Measurements from ENCODE around the gene ATXN3. TPM values are rescaled to one million over a fixed set of nuclear protein-coding genes. Genes with fewer than 3 reads are reported as not detected.
A peak's percentile ranks its signal among the peaks of the same experiment; 100 is the strongest.
"Not testable (repeated sequence)": the region's sequence is repeated elsewhere in the genome, so short reads cannot be mapped to it uniquely, and the experiment has no call there.

The ATXN3 gene
- total RNA-seq, 1 donor = 24.6 TPM

DNA sequence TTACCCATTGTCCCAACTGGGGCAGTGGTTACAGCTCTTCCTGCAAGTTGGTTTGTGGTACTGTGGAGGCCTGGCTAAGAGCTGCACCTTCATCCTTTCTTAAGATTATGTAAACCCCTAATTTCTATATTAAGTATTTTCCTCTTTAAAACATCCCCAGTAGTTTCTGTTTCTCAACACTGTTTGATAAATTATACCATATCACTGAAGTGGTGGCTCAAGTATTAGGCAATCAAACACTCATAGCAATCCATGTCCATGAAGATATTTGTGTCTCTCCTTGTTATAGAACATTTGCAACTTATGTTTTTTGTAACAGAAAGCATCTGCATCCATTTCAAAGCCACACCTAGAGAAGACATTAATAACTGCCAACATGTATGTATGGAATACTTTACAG lies 31.8 kb downstream of the ATXN3 start:
- no peaks in the 10 kb centered on the region for H3K79me2 ChIP-seq (ENCODE audit: insufficient read depth, low read length)
- H3K4me2 ChIP-seq (ENCODE audit: insufficient read depth, low read length) = no peak overlapping the region
- no peaks in the 10 kb centered on the region for H3K4me1 ChIP-seq (ENCODE audit: insufficient read depth, low read length)
- H4K20me1 ChIP-seq (ENCODE audit: insufficient read depth, low read length) = no peaks in the 10 kb centered on the region
- H3K4me3 ChIP-seq (ENCODE audit: insufficient read depth, low read length) = no peak overlapping the region
- H2AFZ ChIP-seq (ENCODE audit: low read length) = no peak overlapping the region
- no peak overlapping the region for H3K27ac ChIP-seq (ENCODE audit: low read depth, low read length)
- H3K36me3 ChIP-seq (ENCODE audit: insufficient read depth, low read length) = peaks cover 23% of the 10 kb centered on the region
- DNase-seq (ENCODE audit: insufficient read length, low spot score, missing footprints) = no peak
- no peaks in the 10 kb centered on the region for H3K27me3 ChIP-seq (ENCODE audit: insufficient read depth, low read length)
- TF ChIP-seq, protein P1, sequence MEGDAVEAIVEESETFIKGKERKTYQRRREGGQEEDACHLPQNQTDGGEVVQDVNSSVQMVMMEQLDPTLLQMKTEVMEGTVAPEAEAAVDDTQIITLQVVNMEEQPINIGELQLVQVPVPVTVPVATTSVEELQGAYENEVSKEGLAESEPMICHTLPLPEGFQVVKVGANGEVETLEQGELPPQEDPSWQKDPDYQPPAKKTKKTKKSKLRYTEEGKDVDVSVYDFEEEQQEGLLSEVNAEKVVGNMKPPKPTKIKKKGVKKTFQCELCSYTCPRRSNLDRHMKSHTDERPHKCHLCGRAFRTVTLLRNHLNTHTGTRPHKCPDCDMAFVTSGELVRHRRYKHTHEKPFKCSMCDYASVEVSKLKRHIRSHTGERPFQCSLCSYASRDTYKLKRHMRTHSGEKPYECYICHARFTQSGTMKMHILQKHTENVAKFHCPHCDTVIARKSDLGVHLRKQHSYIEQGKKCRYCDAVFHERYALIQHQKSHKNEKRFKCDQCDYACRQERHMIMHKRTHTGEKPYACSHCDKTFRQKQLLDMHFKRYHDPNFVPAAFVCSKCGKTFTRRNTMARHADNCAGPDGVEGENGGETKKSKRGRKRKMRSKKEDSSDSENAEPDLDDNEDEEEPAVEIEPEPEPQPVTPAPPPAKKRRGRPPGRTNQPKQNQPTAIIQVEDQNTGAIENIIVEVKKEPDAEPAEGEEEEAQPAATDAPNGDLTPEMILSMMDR (IDR thresholded peaks at IDR 0.05; ENCODE audit: extremely low read depth, low read depth, low read length) = no peak
- no peaks in the 10 kb centered on the region for H3K9me3 ChIP-seq (ENCODE audit: low read depth, low read length)

DNA sequence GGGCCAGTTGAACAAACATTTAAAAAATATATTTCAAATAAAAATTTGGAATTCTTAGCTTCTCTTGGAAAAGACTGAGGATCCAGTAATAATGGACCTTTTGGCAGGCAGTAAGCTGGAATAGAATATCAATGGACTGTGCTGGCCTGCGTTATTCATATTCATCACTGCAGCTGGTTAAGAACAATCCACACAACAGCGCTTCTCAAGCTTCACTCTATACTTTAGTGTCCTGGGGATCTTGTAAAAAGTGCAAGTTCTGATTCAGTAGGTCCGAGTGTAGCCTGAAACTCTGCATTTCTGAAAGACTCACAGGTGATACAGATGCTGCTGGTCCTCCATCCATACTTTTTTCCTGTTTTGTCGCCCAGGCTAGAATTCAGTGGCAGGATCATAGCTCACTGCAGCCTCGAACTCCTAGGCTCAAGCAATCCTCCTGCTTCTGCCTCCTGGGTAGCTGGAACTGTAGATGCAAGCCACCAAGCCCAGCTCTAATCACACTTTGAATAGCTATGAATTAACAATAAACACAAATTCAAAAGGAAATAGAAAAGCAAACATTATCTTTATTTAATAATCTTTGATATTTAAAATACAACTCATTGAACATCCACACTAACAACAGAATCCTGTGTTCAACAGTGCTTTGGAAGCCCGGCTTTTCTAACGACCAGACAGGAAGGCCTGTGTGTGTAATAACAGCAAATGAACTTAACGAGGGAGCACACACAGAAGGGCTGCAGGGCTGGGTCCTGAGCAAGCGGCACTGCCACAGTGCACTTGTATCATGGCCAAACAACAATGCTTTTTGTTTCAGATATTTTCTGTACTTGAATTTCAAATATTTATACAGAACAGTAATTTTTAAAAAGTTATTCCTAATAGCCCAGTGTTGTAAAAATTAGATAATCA lies 48.1 kb downstream of the ATXN3 start:
- H3K4me1 ChIP-seq (ENCODE audit: insufficient read depth, low read length) = no peaks in the 10 kb centered on the region

GRCh38 chr14:92049781-92050180 lies 56.6 kb downstream of the ATXN3 start:
- H3K4me3 ChIP-seq (ENCODE audit: insufficient read depth, low read length) = no peak overlapping the region
- H2AFZ ChIP-seq (ENCODE audit: low read length) = no peak overlapping the region
- no peaks in the 10 kb centered on the region for H3K4me1 ChIP-seq (ENCODE audit: insufficient read depth, low read length)
- peak; percentile 6 for DNase-seq (ENCODE audit: insufficient read length, low spot score, missing footprints)
- H4K20me1 ChIP-seq (ENCODE audit: insufficient read depth, low read length) = no peaks in the 10 kb centered on the region
- TF ChIP-seq, protein P1 (IDR thresholded peaks at IDR 0.05; ENCODE audit: extremely low read depth, low read depth, low read length) = no peak
- H3K9me3 ChIP-seq (ENCODE audit: low read depth, low read length) = no peaks in the 10 kb centered on the region
- no peaks in the 10 kb centered on the region for H3K36me3 ChIP-seq (ENCODE audit: insufficient read depth, low read length)
- H3K27me3 ChIP-seq (ENCODE audit: insufficient read depth, low read length) = no peaks in the 10 kb centered on the region
- no peak overlapping the region for H3K27ac ChIP-seq (ENCODE audit: low read depth, low read length)
- no peak overlapping the region for H3K4me2 ChIP-seq (ENCODE audit: insufficient read depth, low read length)
- H3K79me2 ChIP-seq (ENCODE audit: insufficient read depth, low read length) = no peaks in the 10 kb centered on the region

More for the DNA sequence above, 48.1 kb downstream of the ATXN3 start:
- Histone ChIP-seq H3K4me2 (ENCODE audit: insufficient read depth, low read length) (no peak overlapping the region), H3K27me3 (ENCODE audit: insufficient read depth, low read length) (no peaks in the 10 kb centered on the region), H3K36me3 (ENCODE audit: insufficient read depth, low read length) (no peaks in the 10 kb centered on the region), H3K27ac (ENCODE audit: low read depth, low read length) (no peak overlapping the region), H3K9me3 (ENCODE audit: low read depth, low read length) (no peaks in the 10 kb centered on the region), H3K4me3 (ENCODE audit: insufficient read depth, low read length) (no peak overlapping the region), H2AFZ (ENCODE audit: low read length) (no peak overlapping the region), H4K20me1 (ENCODE audit: insufficient read depth, low read length) (no peaks in the 10 kb centered on the region), H3K79me2 (ENCODE audit: insufficient read depth, low read length) (no peaks in the 10 kb centered on the region)
- TF ChIP-seq, protein P1 (IDR thresholded peaks at IDR 0.05; ENCODE audit: extremely low read depth, low read depth, low read length) = no peak
- no peak for DNase-seq (ENCODE audit: insufficient read length, low spot score, missing footprints)

- H3K4me2 ChIP-seq (ENCODE audit: insufficient read depth, low read length); DNase-seq (ENCODE audit: insufficient read length, low spot score, missing footprints); H3K27ac ChIP-seq (ENCODE audit: low read depth, low read length); H4K20me1 ChIP-seq (ENCODE audit: insufficient read depth, low read length); H3K27me3 ChIP-seq (ENCODE audit: insufficient read depth, low read length); H3K36me3 ChIP-seq (ENCODE audit: insufficient read depth, low read length); H3K9me3 ChIP-seq (ENCODE audit: low read depth, low read length); H2AFZ ChIP-seq (ENCODE audit: low read length); H3K4me3 ChIP-seq (ENCODE audit: insufficient read depth, low read length); H3K79me2 ChIP-seq (ENCODE audit: insufficient read depth, low read length); H3K4me1 ChIP-seq (ENCODE audit: insufficient read depth, low read length): not testable (repeated sequence)
Observed at GRCh38 chr14:92049221-92049620, 57.2 kb downstream of the ATXN3 start.

- H3K4me1 ChIP-seq (ENCODE audit: insufficient read depth, low read length); DNase-seq (ENCODE audit: insufficient read length, low spot score, missing footprints); H3K4me3 ChIP-seq (ENCODE audit: insufficient read depth, low read length); H3K27ac ChIP-seq (ENCODE audit: low read depth, low read length); H3K36me3 ChIP-seq (ENCODE audit: insufficient read depth, low read length); H3K27me3 ChIP-seq (ENCODE audit: insufficient read depth, low read length); H3K4me2 ChIP-seq (ENCODE audit: insufficient read depth, low read length); H3K79me2 ChIP-seq (ENCODE audit: insufficient read depth, low read length); H3K9me3 ChIP-seq (ENCODE audit: low read depth, low read length); H4K20me1 ChIP-seq (ENCODE audit: insufficient read depth, low read length); H2AFZ ChIP-seq (ENCODE audit: low read length): not testable (repeated sequence)
Observed at GRCh38 chr14:92045904-92046303, 60.5 kb downstream of the ATXN3 start.

- H3K4me1 ChIP-seq (ENCODE audit: insufficient read depth, low read length); H4K20me1 ChIP-seq (ENCODE audit: insufficient read depth, low read length); DNase-seq (ENCODE audit: insufficient read length, low spot score, missing footprints); H3K36me3 ChIP-seq (ENCODE audit: insufficient read depth, low read length); H3K27ac ChIP-seq (ENCODE audit: low read depth, low read length); H3K27me3 ChIP-seq (ENCODE audit: insufficient read depth, low read length); H3K4me3 ChIP-seq (ENCODE audit: insufficient read depth, low read length); H3K4me2 ChIP-seq (ENCODE audit: insufficient read depth, low read length); H2AFZ ChIP-seq (ENCODE audit: low read length); H3K9me3 ChIP-seq (ENCODE audit: low read depth, low read length): not testable (repeated sequence)
- peaks cover 27% of the 10 kb centered on the region for H3K79me2 ChIP-seq (ENCODE audit: insufficient read depth, low read length)
Observed at GRCh38 chr14:92041766-92042165, 64.6 kb downstream of the ATXN3 start.

Measured in osteoblast (primary cell).